ENCODE measurements around the gene RGMA.

RGMA gene

DNA sequence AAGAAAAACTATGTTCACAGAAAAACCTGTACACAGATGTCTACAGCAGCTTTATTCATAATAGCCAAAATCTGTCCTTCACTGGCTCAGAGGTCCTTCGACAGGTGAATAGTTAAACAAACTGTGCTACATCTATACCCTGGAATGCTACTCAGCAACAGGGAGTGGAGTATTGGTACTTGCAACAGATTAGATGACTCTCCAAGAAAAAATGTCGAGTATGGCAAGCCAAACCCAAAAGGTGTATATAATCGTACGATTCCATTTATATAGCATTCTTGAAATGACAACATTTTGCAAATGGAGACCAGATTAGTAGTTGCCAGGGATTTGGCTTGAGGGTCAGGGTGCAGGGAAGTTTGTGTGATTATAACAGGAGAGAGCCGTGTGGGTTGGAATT, 22.4 kb upstream of the RGMA start:
- no peak for DNase-seq (ENCODE audit: low read depth)
- TF ChIP-seq, protein P1, sequence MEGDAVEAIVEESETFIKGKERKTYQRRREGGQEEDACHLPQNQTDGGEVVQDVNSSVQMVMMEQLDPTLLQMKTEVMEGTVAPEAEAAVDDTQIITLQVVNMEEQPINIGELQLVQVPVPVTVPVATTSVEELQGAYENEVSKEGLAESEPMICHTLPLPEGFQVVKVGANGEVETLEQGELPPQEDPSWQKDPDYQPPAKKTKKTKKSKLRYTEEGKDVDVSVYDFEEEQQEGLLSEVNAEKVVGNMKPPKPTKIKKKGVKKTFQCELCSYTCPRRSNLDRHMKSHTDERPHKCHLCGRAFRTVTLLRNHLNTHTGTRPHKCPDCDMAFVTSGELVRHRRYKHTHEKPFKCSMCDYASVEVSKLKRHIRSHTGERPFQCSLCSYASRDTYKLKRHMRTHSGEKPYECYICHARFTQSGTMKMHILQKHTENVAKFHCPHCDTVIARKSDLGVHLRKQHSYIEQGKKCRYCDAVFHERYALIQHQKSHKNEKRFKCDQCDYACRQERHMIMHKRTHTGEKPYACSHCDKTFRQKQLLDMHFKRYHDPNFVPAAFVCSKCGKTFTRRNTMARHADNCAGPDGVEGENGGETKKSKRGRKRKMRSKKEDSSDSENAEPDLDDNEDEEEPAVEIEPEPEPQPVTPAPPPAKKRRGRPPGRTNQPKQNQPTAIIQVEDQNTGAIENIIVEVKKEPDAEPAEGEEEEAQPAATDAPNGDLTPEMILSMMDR (conservative IDR thresholded peaks at IDR 0.05; ENCODE audit: low read depth, low read length), result no peak
- no peak overlapping the region for H3K4me3 ChIP-seq (ENCODE audit: low read length)

DNA sequence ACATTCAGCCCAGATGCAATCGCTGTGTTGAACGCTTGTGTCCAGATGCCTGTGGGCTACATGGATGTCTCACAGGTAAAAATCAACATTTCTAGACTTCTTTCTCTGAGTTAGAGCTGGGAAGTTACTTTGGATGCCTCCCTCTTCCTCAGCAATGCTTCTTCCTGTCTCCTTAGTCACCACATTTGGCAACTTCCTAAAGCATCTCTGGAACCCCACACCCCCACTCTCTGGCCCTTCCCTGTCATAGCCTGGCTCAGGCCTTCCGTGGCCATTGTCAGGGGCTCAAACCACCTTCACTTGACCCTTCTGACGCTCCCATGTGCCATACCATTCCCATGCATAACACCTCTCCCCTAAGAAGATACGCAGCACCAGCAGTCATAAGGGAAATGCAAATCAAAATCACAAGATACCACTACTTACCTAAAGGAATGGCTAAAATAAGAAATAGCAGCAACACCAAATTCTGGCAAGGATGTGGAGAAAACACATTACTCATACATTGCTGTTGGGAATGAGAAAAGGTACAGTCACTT, 21.6 kb upstream of the RGMA start:
- DNase-seq (ENCODE audit: low read depth), result no peak
- TF ChIP-seq, protein P1 (conservative IDR thresholded peaks at IDR 0.05; ENCODE audit: low read depth, low read length), result no peak

DNA sequence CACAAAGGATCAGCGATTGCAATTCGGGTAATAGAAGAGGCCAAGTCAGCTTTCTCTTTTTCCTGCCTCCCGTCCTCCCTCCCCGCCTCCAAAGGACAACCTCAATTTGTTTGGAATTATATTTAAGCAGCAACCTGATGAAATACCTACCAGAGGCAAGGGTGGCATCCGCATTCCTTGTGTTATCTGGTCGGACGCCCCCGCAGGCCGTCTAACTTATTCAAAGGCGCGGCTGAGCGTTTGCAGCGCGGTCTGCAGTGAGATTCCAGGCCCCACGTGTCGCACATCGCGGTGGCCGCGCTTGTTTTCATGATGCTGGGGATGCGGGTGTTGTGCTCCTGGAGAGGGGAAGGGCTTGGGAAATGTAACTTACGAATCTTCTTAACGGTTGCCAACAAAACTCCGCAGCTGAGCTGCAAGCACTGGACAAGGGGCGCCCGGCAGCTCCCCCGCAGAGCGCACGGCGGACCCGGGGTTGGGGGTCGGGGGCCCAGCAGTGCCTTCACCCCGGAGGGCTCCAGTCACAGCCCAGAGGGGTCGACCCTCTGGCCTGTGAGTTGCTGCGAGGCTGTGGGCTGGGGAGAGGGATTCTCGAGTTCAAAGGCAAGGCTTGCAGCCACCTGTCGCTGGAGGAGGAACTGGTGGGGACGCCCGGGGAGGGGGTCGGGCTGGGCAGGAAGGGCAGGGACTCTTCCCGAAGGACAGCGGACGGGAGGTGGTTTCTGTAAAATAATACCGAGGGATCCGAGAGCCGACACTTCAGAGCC, 20.5 kb upstream of the RGMA start:
- TF ChIP-seq, protein P1 (conservative IDR thresholded peaks at IDR 0.05; ENCODE audit: low read depth, low read length), result no peak
- DNase-seq (ENCODE audit: low read depth), result no peak
- H3K4me3 ChIP-seq (ENCODE audit: low read length), result no peak overlapping the region

More for the DNA sequence above, 21.6 kb upstream of the RGMA start:
- no peak overlapping the region for H3K4me3 ChIP-seq (ENCODE audit: low read length)

DNA sequence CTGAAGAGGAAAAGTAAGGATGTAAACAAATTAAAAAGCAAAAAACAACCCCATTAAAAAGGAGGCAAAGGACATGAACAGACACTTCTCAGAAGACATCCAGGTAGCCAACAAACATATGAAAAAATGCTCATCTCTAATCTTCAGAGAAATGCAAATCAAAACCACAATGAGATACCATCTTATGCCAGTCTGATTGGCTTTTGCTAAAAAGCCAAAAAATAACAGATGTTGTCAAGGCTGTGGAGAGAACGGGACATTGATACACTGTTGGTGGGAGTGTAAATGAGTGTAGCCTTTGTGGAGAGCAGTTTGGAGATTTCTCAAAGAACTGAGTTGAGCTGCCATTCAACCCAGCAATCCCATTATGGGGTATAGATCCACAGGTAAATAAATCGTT, 18.6 kb upstream of the RGMA start:
- TF ChIP-seq, protein P1 (conservative IDR thresholded peaks at IDR 0.05; ENCODE audit: low read depth, low read length), result no peak
- DNase-seq (ENCODE audit: low read depth), result no peak

DNA sequence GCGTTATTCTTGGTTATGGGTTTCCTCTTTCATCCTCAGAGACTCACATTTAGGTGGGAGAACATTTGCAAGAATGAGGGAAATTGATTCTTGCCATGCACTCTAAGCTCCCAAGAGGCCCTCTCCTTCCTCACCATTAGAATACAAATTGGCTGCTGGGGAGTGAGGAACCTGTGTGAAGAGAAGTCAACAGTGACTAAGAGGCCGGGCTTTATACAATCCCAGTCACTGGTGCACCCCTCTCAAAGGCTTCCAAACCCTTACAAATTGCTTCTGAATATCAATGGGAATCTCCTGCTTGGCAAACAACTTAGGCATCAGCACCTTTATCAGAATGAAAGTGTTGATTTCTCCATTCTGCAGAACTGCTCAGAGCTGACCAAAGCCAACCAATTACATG, 16.5 kb upstream of the RGMA start:
- TF ChIP-seq, protein P1 (conservative IDR thresholded peaks at IDR 0.05; ENCODE audit: low read depth, low read length), result no peak
- DNase-seq (ENCODE audit: low read depth), result no peak

More for the DNA sequence above, 18.6 kb upstream of the RGMA start:
- H3K4me3 ChIP-seq (ENCODE audit: low read length), result no peak overlapping the region

DNA sequence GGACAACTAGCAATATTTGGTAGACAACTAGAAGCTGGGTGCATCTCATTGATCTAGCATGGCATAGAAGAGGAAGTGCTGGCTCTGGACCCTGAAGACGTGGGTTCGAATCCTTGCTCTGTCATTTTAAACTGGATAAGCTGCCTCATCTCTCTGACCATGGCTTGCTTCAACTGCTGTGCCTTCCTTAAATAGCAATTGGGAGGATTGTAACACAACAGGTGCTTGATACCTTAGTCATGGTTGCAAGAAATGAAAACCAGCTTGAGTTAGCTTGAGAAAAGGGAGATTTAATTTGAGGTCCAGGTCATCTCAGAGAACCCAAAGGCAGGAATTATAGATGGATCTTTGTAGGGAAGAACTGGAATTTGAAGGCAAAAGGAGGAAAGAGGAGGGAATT, 14.8 kb upstream of the RGMA start:
- TF ChIP-seq, protein P1 (conservative IDR thresholded peaks at IDR 0.05; ENCODE audit: low read depth, low read length), result no peak
- no peak for DNase-seq (ENCODE audit: low read depth)
- no peak overlapping the region for H3K4me3 ChIP-seq (ENCODE audit: low read length)

More for the DNA sequence above, 16.5 kb upstream of the RGMA start:
- no peak overlapping the region for H3K4me3 ChIP-seq (ENCODE audit: low read length)

DNA sequence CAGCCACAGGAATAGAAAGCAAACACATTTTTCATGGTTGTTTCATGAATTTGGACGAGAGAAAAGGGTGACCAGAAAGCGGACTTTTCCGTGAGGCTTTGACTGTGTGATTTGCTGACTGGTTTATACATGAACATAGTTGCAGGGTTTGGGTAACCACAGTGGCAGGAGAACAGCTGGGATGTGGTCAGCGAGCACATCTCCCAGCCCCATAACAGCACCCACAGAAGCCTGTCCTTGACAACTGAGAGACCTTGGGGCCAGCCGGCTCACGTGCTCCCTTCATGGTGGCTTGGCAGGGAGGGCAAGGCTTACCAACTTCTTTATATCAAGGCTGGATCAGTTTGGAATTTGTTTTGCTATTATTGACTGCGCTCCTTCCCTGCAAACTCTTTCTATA, 13.2 kb upstream of the RGMA start:
- no peak overlapping the region for H3K4me3 ChIP-seq (ENCODE audit: low read length)
- TF ChIP-seq, protein P1 (conservative IDR thresholded peaks at IDR 0.05; ENCODE audit: low read depth, low read length), result no peak
- no peak for DNase-seq (ENCODE audit: low read depth)
